Body of pancreas (tissue), 4 donors: ENCODE measurements around the gene PCMT1.

ENCODE experiments used
- POLR2A ChIP-seq, 3 donors: fragments of 450-650 bp; IDR thresholded peaks; one replicate each; pipeline ENCODE4 v1.6.1; 2016; ENCODE audit warnings: antibody characterized with exemption in 3 of 3, mild to moderate bottlenecking in 2 of 3
- TF ChIP-seq, protein P1 (sequence below), 7 experiments: fragments of 450-650 bp in 4 of 7; fragments of 200-600 bp in 3 of 7; sonication (generic) in 3 of 7; IDR thresholded peaks; one replicate each; pipeline ENCODE4 v1.5.1; 2016 to 2019; ENCODE audit warnings: antibody characterized with exemption in 7 of 7

DNA sequence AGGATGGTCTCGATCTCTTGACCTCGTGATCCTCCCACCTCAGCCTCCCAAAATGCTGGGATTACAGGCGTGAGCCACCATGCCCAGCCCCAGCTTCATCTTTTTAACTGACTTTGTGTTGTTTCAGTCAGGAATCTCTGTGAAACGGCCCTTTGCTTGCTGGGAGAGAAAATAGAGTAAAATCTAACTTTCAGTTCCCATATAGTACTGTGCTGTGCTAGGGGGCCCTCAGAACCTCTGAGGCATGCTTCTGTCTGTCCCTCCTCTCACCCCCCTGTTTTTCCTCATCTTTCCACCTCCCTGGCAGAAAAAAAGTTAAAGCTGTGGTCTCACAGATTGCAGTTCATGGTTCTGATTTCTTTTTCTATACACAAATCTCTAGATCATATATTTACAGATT lies 66.2 kb downstream of the PCMT1 start:
- TF ChIP-seq, protein P1, sequence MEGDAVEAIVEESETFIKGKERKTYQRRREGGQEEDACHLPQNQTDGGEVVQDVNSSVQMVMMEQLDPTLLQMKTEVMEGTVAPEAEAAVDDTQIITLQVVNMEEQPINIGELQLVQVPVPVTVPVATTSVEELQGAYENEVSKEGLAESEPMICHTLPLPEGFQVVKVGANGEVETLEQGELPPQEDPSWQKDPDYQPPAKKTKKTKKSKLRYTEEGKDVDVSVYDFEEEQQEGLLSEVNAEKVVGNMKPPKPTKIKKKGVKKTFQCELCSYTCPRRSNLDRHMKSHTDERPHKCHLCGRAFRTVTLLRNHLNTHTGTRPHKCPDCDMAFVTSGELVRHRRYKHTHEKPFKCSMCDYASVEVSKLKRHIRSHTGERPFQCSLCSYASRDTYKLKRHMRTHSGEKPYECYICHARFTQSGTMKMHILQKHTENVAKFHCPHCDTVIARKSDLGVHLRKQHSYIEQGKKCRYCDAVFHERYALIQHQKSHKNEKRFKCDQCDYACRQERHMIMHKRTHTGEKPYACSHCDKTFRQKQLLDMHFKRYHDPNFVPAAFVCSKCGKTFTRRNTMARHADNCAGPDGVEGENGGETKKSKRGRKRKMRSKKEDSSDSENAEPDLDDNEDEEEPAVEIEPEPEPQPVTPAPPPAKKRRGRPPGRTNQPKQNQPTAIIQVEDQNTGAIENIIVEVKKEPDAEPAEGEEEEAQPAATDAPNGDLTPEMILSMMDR (IDR thresholded peaks at IDR 0.05), result no peak
- TF ChIP-seq POLR2A (IDR thresholded peaks at IDR 0.05), result no peak
